Neural cell (in vitro differentiated cells): ENCODE results near the gene DLEU7. TPM values are rescaled to one million over a fixed set of nuclear protein-coding genes. Genes with fewer than 3 reads are reported as not detected.

Experiments
- H2AFZ ChIP-seq: fragments of 200-600, 300-800 bp; sonication (generic), shearing (Covaris generic); 2 replicates; pipeline ENCODE4 v1.6.0; 2014; ENCODE audit warnings: low read depth, mild to moderate bottlenecking, antibody characterized with exemption, low read length, moderate library complexity
- H3F3A ChIP-seq: fragments of 200-600 bp; shearing (Covaris generic); 2 replicates; pipeline ENCODE4 v1.6.1; 2016; ENCODE audit warnings: mild to moderate bottlenecking, moderate library complexity, mixed read lengths, antibody characterized with exemption, low read length; ENCODE audit not compliant: insufficient read depth, poor library complexity, severe bottlenecking
- H3K27ac ChIP-seq: fragments of 200-600, 300-800 bp; sonication (generic), shearing (Covaris generic); 2 replicates; pipeline ENCODE4 v1.5.1; 2014; ENCODE audit warnings: mild to moderate bottlenecking, low read length, moderate library complexity
- H3K27me3 ChIP-seq: fragments of 300-800, 200-600 bp; sonication (generic), shearing (Covaris generic); 2 replicates; pipeline ENCODE4 v1.6.0; 2014; ENCODE audit warnings: mild to moderate bottlenecking, low read depth, low read length, moderate library complexity; ENCODE audit not compliant: insufficient read depth
- H3K36me3 ChIP-seq: fragments of 300-800, 200-600 bp; sonication (generic), shearing (Covaris generic); 2 replicates; pipeline ENCODE4 v1.5.1; 2014; ENCODE audit warnings: mild to moderate bottlenecking, antibody characterized with exemption, low read length, moderate library complexity; ENCODE audit not compliant: insufficient read depth
- H3K4me2 ChIP-seq: fragments of 300-800, 200-600 bp; sonication (generic), shearing (Covaris generic); 2 replicates; pipeline ENCODE4 v1.6.0; 2014; ENCODE audit warnings: mild to moderate bottlenecking, low read length
- H3K4me3 ChIP-seq: fragments of 300-800, 200-600 bp; sonication (generic), shearing (Covaris generic); 2 replicates; pipeline ENCODE4 v1.5.1; 2014; ENCODE audit warnings: mild to moderate bottlenecking, low read length, moderate library complexity
- H3K79me2 ChIP-seq: fragments of 200-600 bp; shearing (Covaris generic); replicated peaks from 2 replicates; pipeline ENCODE4 v1.6.0; 2014; ENCODE audit warnings: mild to moderate bottlenecking, low read length, moderate library complexity; ENCODE audit not compliant: insufficient read depth
- H3K9ac ChIP-seq: fragments of 300-800, 200-600 bp; sonication (generic), shearing (Covaris generic); 2 replicates; pipeline ENCODE4 v1.6.1; 2016; ENCODE audit warnings: mild to moderate bottlenecking, low read length, mixed read lengths
- H3K9me2 ChIP-seq: fragments of 200-600 bp; shearing (Covaris generic); 2 replicates; pipeline ENCODE4 v1.6.1; 2016; ENCODE audit warnings: mild to moderate bottlenecking, low read length, mixed read lengths; ENCODE audit not compliant: insufficient read depth
- H3K9me3 ChIP-seq: fragments of 200-600, 300-800 bp; sonication (generic), shearing (Covaris generic); 2 replicates; pipeline ENCODE4 v1.6.1; 2016; ENCODE audit warnings: mild to moderate bottlenecking, mixed run types, low read length, moderate library complexity, mixed read lengths
- H4K20me1 ChIP-seq: fragments of 200-600 bp; shearing (Covaris generic); 2 replicates; pipeline ENCODE4 v1.6.1; 2016; ENCODE audit warnings: mild to moderate bottlenecking, mixed run types; ENCODE audit not compliant: insufficient read depth
- CTCF ChIP-seq: fragments of 450-650 bp; IDR thresholded peaks from 2 replicates; pipeline ENCODE4 v1.5.1; 2014; ENCODE audit warnings: antibody characterized with exemption, mild to moderate bottlenecking, moderate library complexity; ENCODE audit not compliant: poor library complexity, severe bottlenecking
- EP300 ChIP-seq: fragments of 450-650 bp; conservative IDR thresholded peaks from 2 replicates; pipeline ENCODE4 v1.6.1; 2014; ENCODE audit warnings: antibody characterized with exemption, mild to moderate bottlenecking, moderate library complexity; ENCODE audit not compliant: poor library complexity, severe bottlenecking
- EZH2 ChIP-seq: fragments of 200-600, 300-800 bp; shearing (Covaris generic), sonication (generic); IDR thresholded peaks from 2 replicates; pipeline ENCODE4 v1.6.1; 2014; ENCODE audit warnings: antibody characterized with exemption, low read length, borderline replicate concordance, mild to moderate bottlenecking; ENCODE audit not compliant: insufficient read depth, poor library complexity, severe bottlenecking
- MXI1 ChIP-seq: fragments of 450-650 bp; conservative IDR thresholded peaks from 2 replicates; pipeline ENCODE4 v1.6.1; 2014; ENCODE audit warnings: antibody characterized with exemption, mild to moderate bottlenecking; ENCODE audit not compliant: poor library complexity, severe bottlenecking
- POLR2AphosphoS5 ChIP-seq: IDR thresholded peaks from 2 replicates; pipeline ENCODE4 v1.6.1; 2012
- RAD21 ChIP-seq: fragments of 450-650 bp; conservative IDR thresholded peaks from 2 replicates; pipeline ENCODE4 v1.6.1; 2014; ENCODE audit warnings: antibody characterized with exemption, mild to moderate bottlenecking, moderate library complexity
- SMC3 ChIP-seq: fragments of 450-650 bp; conservative IDR thresholded peaks from 2 replicates; pipeline ENCODE4 v1.6.1; 2014; ENCODE audit warnings: antibody characterized with exemption, mild to moderate bottlenecking, moderate library complexity; ENCODE audit not compliant: poor library complexity
- TAF1 ChIP-seq: IDR thresholded peaks from 2 replicates; pipeline ENCODE4 v1.6.1; 2012; ENCODE audit warnings: low read depth
- polyA plus RNA-seq: library from polyadenylated mRNA; depleted of rRNA; stranded (reverse); fragments of >200 nt; gene quantifications from 2 replicates; pipeline ENCODE4 v1.2.3, GENCODE V29; 2014
- TF ChIP-seq, protein P1 (sequence below): IDR thresholded peaks from 2 replicates; pipeline ENCODE4 v1.6.1; 2012; ENCODE audit warnings: borderline replicate concordance

The DLEU7 gene
- polyA plus RNA-seq, 1 donor from 2014 or later: 0.26 TPM

- Histone ChIP-seq H3K27ac (no peak overlapping the region), H3K9me3 (no peaks in the 10 kb centered on the region), H3K27me3 (no peaks in the 10 kb centered on the region), H3K36me3 (no peaks in the 10 kb centered on the region), H2AFZ (no peak overlapping the region), H3K4me2 (no peak overlapping the region), H3K9me2 (no peaks in the 10 kb centered on the region), H3K79me2 (no peaks in the 10 kb centered on the region), H4K20me1 (no peaks in the 10 kb centered on the region), H3K9ac (no peak overlapping the region), H3K4me3 (no peak overlapping the region), H3F3A (no peaks in the 10 kb centered on the region)
- TF ChIP-seq TAF1 (no peak), MXI1 (no peak)
- TF ChIP-seq, protein P1, sequence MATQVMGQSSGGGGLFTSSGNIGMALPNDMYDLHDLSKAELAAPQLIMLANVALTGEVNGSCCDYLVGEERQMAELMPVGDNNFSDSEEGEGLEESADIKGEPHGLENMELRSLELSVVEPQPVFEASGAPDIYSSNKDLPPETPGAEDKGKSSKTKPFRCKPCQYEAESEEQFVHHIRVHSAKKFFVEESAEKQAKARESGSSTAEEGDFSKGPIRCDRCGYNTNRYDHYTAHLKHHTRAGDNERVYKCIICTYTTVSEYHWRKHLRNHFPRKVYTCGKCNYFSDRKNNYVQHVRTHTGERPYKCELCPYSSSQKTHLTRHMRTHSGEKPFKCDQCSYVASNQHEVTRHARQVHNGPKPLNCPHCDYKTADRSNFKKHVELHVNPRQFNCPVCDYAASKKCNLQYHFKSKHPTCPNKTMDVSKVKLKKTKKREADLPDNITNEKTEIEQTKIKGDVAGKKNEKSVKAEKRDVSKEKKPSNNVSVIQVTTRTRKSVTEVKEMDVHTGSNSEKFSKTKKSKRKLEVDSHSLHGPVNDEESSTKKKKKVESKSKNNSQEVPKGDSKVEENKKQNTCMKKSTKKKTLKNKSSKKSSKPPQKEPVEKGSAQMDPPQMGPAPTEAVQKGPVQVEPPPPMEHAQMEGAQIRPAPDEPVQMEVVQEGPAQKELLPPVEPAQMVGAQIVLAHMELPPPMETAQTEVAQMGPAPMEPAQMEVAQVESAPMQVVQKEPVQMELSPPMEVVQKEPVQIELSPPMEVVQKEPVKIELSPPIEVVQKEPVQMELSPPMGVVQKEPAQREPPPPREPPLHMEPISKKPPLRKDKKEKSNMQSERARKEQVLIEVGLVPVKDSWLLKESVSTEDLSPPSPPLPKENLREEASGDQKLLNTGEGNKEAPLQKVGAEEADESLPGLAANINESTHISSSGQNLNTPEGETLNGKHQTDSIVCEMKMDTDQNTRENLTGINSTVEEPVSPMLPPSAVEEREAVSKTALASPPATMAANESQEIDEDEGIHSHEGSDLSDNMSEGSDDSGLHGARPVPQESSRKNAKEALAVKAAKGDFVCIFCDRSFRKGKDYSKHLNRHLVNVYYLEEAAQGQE: no peak
These were observed 47.7 kb upstream of the DLEU7 start for GRCh38 chr13:50891206-50891605.

DNA sequence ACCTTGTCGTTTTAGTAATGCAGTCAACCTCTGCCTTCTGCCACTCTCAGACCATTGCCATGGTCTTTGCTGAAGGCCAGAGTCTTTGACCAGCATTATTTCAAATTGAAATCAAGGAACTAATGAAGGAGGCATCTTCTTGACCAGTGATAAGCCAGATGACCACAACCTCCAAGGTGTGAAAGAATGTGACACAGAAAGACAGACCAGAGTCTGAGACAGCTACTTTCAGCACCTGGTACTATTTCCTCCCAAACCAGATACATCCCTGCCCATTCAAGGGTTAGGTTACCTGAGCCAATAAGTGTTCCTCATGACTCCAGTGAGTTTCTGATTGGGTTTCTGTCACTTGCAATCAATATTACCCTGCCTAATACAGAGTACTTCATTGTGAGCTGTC, 45.8 kb upstream of the DLEU7 start:
- no peaks in the 10 kb centered on the region for H4K20me1 ChIP-seq
- H3K36me3 ChIP-seq: no peaks in the 10 kb centered on the region
- no peak overlapping the region for H2AFZ ChIP-seq
- H3K79me2 ChIP-seq: no peaks in the 10 kb centered on the region
- no peak overlapping the region for H3K27ac ChIP-seq
- no peaks in the 10 kb centered on the region for H3K9me2 ChIP-seq
- no peak overlapping the region for H3K9ac ChIP-seq
- H3K4me3 ChIP-seq: no peak overlapping the region
- TF ChIP-seq SMC3: no peak
- no peak for TF ChIP-seq EZH2
- TF ChIP-seq EP300: no peak
- TF ChIP-seq TAF1: no peak
- TF ChIP-seq POLR2AphosphoS5: no peak
- no peak for TF ChIP-seq RAD21
- H3K4me2 ChIP-seq: no peak overlapping the region
- H3K9me3 ChIP-seq: no peaks in the 10 kb centered on the region
- no peaks in the 10 kb centered on the region for H3K27me3 ChIP-seq
- H3F3A ChIP-seq: no peaks in the 10 kb centered on the region

GRCh38 chr13:50888362-50888761, 44.9 kb upstream of the DLEU7 start:
- Histone ChIP-seq H2AFZ (no peak overlapping the region), H3F3A (no peaks in the 10 kb centered on the region), H3K4me3 (no peak overlapping the region), H3K27ac (no peak overlapping the region), H3K4me2 (no peak overlapping the region), H3K9me2 (no peaks in the 10 kb centered on the region), H3K27me3 (no peaks in the 10 kb centered on the region), H3K9ac (no peak overlapping the region), H4K20me1 (no peaks in the 10 kb centered on the region), H3K79me2 (no peaks in the 10 kb centered on the region), H3K36me3 (no peaks in the 10 kb centered on the region), H3K9me3 (no peaks in the 10 kb centered on the region)
- TF ChIP-seq EP300: no peak
- TF ChIP-seq MXI1: no peak
- TF ChIP-seq, protein P1: no peak
- TF ChIP-seq RAD21: no peak
- TF ChIP-seq SMC3: no peak
- no peak for TF ChIP-seq CTCF
- no peak for TF ChIP-seq EZH2
- TF ChIP-seq TAF1: no peak
